Fibroblast of gingiva (primary cell): ENCODE results near the gene PRR33.
"Not testable (repeated sequence)": the region's sequence is repeated elsewhere in the genome, so short reads cannot be mapped to it uniquely, and the experiment has no call there.

Experiments
- DNase-seq: peaks from one replicate; pipeline ENCODE4 v3.0.0-alpha.2; 2011; ENCODE audit warnings: low read depth

The PRR33 gene

DNA sequence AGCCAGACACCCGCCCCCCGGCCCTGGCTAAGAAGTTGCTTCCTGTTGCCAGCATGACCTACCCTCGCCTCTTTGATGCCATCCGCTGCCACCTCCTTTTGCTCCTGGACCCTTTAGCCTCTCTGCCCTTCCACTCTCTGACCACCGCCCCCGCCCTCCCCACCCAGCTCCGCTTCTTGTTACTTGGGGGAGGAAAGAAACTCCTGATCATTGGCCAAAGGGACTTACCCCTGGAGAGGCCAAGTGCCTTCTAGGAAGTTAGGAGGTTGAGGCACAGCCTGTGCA is at the start of gene PRR33:
Gene PRR33, minus strand, starts transcription at position 65 of the 285 bp plus-strand sequence. CDS start 1,311 bp downstream, outside the sequence.
- DNase-seq, result no peak

GRCh38 chr11:1939788-1940187 is 48.1 kb upstream of the PRR33 start:
- not testable (repeated sequence) for DNase-seq

- DNase-seq, result no peak
Measured at GRCh38 chr11:1939006-1939625, 47.4 kb upstream of the PRR33 start.

- no peak for DNase-seq
Measured at GRCh38 chr11:1938343-1939005, 46.8 kb upstream of the PRR33 start.

DNA sequence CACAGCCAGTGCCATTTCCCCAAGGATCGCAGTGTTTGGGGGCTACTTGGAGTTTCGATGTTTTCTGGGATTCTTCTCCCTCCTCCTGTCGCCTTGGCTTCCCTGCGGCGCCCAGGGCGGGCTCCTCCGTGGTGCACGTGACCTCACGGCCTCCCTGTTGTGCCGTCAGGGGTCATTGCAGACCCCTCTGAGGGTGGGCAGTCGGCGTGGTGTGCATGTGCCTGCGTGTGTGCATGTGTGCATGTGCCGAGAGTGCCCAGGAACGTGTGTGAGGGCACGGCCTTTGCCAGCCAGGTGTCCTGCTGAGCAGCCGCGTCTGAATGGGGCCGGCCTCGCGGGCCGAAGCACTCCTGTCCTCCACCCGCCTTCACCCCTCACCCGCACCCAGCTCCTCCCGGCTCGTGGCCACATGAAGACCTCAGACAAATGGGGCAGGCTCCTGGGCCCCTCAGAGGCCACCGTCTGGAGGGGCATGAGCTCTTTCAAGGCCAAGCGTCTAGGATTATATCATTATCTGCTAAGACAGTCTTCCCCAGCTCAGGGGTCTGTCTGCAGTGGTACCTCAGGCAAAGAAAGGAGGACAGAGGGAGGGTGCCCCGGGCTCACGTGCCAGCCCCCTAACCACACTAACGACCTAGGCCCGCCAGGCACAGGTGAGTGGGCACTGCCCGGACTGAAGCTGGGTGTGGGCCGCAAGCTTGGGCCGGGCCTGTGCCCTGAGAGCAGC is 46.1 kb upstream of the PRR33 start:
- no peak for DNase-seq

DNA sequence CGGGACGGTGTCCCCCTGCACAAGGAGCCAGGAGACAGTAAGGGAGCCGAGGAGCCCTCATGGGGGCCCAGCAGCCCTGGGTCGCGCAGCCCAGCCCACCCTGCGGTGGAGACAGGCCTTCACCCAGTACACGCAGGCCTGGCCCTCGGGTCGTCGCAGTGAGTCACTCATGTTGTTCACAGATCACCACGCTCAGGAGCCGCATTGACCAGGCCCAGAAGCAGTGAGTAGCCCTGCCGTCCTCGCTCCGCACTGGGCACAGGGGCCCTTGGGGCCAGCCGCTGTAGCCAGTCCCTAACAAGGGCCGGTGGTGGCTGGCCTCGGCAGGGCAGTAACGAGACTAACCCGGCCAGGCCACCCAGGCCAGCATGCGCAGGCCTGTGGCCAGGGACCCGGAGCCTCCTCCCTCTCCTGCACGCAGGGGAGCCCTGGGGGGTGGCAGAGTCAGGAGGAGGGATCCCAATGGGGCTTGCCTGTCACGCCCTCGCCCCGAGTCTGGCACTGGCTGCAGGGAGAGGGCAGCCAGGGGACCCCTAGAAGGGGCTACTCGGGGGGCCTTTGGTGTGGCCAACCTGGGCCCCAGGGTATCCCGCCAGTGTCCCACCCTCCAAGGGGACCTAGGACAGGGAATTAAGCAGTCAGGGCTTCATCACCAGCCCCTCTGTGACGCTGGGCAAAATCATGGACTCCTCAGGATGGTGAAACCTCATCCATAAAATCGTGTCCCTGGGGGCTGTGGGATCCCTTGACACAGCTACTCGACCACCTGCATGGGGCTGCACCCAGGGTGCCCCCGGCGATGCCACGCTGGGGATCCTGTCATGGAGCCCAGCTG is 45.3 kb upstream of the PRR33 start:
- DNase-seq, result no peak

GRCh38 chr11:1936072-1936780 is 44.5 kb upstream of the PRR33 start:
- no peak for DNase-seq

- no peak for DNase-seq
Measured at GRCh38 chr11:1935156-1936071, 43.7 kb upstream of the PRR33 start.

DNA sequence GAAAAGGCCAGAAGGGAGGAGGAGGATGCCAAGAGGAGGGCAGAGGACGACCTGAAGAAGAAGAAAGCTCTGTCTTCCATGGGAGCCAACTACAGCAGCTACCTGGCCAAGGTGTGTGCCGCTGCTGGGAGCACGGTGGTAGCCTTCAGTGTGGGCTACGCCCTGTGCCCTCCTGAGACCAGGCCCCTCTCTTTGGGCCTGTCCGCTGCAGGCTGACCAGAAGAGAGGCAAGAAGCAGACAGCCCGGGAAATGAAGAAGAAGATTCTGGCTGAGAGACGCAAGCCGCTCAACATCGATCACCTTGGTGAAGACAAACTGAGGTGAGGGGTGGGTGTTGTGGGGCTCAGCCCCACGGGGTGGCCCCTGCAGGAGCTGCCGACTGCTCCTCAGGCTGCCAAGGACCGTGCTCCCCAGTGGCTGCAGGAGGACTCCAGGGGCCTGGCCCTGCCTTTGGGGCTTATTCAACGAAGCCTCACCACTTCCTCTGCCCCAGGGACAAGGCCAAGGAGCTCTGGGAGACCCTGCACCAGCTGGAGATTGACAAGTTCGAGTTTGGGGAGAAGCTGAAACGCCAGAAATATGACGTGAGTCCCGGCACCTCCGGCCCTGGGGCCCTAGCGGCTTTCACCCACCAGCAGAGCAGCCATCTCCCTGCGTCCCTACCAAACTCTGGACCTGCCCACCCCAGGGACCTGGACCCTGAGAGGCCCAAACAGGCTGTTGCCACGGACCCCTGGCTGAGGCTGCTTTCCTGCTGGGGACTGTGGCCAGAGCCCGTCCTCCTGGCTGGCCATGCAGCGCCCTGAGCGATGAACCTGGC is 42.9 kb upstream of the PRR33 start:
- no peak for DNase-seq

DNA sequence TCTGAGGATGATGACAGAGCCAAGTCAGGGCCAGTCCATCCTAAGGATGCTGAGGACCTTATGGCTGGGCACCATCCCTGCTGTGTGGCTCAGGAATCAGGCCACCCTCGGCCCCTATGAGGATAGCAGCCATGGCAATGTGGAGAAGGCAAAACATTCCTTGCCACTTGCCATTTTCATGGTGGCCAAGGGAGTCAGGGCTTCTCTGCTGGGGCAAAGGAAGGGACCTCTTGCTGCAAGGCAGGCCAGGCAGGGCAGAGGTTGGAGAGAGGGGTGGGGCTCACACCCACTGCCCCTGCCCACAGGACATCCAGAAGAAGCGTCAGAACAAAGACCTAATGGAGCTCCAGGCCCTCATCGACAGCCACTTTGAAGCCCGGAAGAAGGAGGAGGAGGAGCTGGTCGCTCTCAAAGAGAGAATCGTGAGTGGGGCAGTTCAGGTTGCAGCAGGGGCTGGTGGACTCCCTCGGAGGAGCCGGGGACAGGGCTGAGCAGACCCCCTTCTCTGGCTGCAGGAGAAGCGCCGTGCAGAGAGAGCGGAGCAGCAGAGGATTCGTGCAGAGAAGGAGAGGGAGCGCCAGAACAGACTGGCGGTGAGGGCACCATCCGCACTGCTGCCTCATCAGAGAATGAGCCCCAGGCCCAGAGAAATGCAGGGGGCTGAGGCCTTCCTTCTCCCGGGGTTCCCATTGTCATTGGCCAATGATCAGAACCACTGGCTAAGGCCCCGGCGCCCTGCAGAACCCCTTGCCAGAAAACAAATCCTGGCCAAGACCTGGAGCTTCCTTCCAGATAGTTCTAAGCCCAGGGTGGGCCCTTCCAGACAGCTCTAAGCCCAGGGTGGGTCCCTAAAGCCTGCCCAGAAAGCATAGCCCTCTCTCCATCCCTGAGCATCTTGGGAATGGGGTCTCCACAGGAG is 42.0 kb upstream of the PRR33 start:
- DNase-seq, result no peak

- no peak for DNase-seq
Measured at GRCh38 chr11:1932681-1933080, 41.0 kb upstream of the PRR33 start.

- no peak for DNase-seq
Measured at GRCh38 chr11:1932105-1932480, 40.4 kb upstream of the PRR33 start.

DNA sequence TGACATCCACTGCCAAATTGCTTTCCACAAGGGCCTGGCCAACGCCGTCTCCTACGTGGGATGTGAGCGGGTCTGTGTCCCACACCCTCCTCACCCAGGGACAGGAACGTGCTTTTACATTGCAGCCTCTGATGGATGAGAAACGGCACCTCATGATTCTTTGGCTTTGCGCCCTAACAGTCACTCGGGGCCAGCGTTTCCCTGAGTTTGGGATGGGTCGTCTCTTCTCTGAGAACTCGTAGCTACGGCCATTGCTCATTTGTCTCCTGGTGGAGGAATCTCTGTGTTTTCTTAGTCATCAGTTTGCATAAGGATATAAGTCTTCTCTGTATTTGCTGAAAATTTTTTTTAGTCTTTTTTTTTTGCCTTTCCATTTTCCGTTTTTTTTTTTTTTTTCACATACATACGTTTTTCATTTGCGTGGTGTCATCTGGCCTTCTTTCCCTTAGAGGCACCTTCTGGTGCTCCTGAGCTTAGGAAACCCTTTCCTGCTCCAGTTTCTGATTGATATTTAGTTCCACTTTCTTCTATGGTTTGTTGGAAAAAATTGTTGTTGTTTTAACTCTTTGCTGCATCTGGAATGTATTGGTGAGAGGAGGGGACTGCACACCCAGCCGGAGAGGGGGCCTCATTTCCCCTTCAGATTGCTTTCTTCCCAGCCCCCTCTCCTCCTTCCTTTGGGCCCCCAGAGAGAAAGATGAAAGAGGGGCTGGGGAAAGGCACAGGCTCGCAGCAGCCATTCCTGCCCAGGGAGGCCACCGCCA is 39.8 kb upstream of the PRR33 start:
- DNase-seq, result no peak

GRCh38 chr11:1930462-1930830 is 38.8 kb upstream of the PRR33 start:
- DNase-seq, result no peak

- no peak for DNase-seq
Measured at GRCh38 chr11:1929621-1930461, 38.1 kb upstream of the PRR33 start.

DNA sequence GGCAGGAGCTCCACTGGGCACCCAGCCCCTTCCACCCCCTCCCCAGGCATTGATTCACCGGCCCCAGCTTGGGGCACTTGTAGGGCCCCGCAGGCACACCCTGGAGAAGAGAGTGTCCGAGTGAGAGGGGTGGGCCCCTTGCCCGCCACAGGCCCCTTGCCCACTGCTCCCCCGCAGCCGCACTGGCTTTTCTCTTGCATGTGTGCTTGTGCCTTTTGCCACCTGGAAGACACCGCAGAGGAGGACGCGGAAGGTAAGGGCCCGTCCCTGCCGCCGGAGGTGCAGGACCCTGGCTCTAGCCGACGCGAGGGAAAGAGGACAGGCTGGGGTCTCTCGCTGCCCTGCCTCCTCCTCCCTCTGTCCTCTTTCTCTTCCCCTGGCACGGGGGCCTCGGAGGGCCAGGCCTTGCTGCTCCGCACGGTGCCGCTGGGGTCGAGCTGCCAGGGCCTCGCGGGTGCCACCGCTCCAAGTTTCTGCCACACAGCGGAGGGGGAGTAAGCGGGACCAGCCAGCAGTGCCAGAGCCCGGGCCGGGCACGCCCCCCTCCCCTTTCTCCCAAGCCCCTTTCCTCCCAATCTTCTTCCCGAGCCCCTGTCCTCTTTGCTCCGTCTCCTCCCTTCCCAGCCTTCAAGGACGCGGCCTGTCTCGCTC is 37.3 kb upstream of the PRR33 start:
- no peak for DNase-seq

DNA sequence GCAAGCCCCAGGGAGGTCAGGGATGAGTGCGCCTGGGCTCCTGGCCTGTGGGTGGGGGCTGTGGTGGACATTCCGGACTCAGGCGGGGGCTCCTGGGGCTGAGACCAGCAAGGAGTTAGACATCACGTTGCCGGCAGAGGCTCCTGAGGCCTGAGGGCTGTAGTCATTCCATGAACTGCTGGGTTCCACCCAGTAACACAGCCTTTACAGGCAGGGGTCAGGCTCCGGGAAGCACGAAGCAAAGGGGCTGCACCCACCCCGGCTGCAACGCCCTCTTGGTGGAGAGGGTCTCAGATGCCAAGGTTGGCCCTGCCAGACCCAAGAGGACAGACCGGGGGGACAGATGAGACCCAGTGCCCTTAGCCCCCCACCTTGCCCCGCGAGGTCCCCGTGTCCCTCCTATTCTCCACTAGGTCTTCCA is 36.8 kb upstream of the PRR33 start:
- no peak for DNase-seq
